Measurements from ENCODE around the gene CNTFR. TPM values are rescaled to one million over a fixed set of nuclear protein-coding genes. Genes with fewer than 3 reads are reported as not detected.

CNTFR gene
- total RNA-seq, 1 donor from 2014 or later: 4.7 TPM

DNA sequence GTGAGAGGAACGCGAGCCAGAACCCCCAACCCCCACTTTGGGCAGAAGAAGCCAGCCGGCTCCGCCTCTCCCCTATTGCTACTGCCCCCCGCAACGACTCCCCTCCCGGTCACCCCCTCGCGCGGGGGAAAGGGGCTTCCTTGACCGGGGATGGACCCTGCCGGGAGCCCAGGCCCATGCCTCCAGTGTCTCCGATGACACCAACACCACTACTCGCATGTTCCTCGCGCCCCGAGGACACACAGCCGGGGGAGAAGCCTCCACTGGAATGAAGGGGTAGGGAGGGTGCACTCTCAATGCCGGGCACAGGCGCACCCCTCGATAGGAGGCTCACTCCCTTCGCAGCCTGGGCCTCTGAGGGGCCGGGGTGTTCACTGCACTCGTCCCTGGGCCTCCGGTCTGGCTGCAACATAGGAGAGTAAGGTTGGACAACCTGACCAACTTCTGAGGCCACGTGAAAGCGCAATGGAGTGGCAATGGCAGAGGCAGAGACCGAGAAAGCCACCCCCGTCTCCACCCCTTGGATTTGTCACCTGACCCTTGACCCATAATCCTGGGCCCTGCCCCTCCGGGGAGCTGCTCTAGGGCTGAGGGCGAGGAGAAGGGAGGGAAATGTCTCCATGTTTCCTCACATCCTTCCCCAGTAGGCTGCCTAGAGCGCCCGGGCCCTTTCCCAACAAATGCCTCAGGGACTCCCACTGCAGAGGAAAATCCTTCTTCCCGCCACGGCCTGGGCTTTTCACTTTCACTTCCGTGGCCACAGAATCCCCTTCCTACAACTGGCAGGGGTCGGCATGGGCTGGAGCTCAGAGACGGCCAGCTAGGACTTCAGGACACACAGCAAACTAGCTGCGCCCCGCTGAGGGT lies 1.1 kb upstream of the CNTFR start:
- H3K4me1 ChIP-seq: peaks cover 6 to 42% of the 10 kb centered on the region in 2 donors
- peak overlapping the region; percentile 66 to 72 for H3K4me3 ChIP-seq
- intact Hi-C loops (cut with DNase I): loop anchor here (2.0 to 5.0 kb wide), 4 partner anchors 42 to 263 kb away; partner anchors contain the start of genes KIF24 and NUDT2
- DNase-seq (ENCODE audit: low spot score in 2 of 2): peak in 1 of 2 donors; percentile 71
- H3K27me3 ChIP-seq: peaks cover 12% of the 10 kb centered on the region
- H3K36me3 ChIP-seq: no peaks in the 10 kb centered on the region
- H3K9me3 ChIP-seq: no peaks in the 10 kb centered on the region
- TF ChIP-seq, protein P1, sequence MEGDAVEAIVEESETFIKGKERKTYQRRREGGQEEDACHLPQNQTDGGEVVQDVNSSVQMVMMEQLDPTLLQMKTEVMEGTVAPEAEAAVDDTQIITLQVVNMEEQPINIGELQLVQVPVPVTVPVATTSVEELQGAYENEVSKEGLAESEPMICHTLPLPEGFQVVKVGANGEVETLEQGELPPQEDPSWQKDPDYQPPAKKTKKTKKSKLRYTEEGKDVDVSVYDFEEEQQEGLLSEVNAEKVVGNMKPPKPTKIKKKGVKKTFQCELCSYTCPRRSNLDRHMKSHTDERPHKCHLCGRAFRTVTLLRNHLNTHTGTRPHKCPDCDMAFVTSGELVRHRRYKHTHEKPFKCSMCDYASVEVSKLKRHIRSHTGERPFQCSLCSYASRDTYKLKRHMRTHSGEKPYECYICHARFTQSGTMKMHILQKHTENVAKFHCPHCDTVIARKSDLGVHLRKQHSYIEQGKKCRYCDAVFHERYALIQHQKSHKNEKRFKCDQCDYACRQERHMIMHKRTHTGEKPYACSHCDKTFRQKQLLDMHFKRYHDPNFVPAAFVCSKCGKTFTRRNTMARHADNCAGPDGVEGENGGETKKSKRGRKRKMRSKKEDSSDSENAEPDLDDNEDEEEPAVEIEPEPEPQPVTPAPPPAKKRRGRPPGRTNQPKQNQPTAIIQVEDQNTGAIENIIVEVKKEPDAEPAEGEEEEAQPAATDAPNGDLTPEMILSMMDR (IDR thresholded peaks at IDR 0.05): no peak
- H3K27ac ChIP-seq: peak overlapping the region; percentile 26 to 39

DNA sequence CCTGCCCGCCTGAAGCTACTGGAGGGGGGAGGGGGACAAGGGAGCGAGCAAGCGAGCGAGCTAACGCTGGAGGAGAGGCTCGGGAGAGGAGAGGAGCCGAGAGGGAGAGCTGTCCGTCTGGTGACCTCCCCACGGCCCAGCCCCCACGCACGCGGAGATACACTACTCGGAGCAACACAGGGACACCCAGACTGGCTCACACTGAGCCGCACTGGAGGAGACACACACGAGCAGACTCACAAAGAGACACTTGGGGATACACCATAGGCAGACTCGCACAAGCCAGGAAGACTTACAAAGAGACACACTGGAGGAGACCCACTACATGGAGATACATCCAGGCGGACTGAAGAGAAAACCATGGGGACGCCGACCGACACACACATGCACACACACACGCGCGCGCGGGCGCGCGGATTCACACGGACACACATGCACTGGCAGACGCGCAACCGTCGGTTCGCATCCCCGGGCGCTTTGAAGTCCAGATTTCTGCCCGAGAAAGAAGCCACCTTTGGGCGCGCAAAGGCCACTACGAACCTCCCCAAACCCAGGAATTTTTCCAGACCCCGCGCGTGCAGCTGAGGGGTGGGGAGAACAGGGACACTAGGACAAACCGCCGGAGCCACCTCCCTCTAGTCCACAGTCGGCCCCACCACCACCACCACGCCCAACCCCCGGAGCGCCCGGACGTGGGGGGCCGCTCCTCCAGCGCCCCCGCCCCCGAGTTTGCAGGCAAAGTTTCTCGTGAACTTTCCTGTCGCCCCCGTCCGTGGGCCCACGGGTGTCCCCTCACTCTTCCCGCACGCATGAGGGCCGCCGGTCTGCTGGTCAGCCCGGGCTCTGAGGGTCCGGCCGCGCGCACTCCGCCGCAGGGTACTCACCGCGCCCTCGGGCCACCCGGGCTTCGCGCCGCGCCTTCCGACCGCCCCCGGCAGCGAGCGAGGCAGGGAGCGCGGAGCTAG lies 571 bp downstream of the CNTFR start:
- no peak overlapping the region for H3K27ac ChIP-seq
- TF ChIP-seq, protein P1 (IDR thresholded peaks at IDR 0.05): no peak
- intact Hi-C loops (cut with DNase I): loop anchor here (1.0 kb wide), 1 partner anchor 66 kb away; no protein-coding TSS in a partner anchor

DNA sequence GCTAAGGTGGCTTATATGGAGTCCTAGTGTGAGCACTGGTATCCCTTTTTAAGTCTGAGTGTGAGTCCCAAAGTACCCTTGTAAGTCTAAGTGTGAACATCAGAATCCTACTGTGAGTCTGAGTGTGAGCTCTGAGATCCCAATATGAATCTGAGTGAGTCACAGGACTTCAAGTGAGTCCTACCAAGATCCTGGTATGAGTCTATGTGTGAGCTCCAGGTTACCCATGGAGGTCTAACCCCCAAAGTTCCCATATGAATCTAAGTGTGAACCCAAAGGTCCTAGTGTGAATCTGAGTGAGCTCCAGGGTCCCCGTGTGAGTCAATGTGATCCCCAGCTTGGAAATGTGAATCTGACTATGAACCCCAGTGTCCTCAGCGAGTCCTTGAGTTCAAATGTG lies 2.3 kb downstream of the CNTFR start:
- no peak overlapping the region for H3K4me3 ChIP-seq
- H3K27me3 ChIP-seq: peaks cover 15% of the 10 kb centered on the region
- intact Hi-C loops (cut with DNase I): no loop called here

More for the DNA sequence above, 571 bp downstream of the CNTFR start:
- Histone ChIP-seq H3K4me3 (peak overlapping the region; percentile 66 to 72), H3K4me1 (peaks cover 6 to 39% of the 10 kb centered on the region in 2 donors), H3K9me3 (no peaks in the 10 kb centered on the region), H3K36me3 (no peaks in the 10 kb centered on the region), H3K27me3 (peaks cover 15% of the 10 kb centered on the region)
- no peak for DNase-seq (ENCODE audit: low spot score in 2 of 2)

DNA sequence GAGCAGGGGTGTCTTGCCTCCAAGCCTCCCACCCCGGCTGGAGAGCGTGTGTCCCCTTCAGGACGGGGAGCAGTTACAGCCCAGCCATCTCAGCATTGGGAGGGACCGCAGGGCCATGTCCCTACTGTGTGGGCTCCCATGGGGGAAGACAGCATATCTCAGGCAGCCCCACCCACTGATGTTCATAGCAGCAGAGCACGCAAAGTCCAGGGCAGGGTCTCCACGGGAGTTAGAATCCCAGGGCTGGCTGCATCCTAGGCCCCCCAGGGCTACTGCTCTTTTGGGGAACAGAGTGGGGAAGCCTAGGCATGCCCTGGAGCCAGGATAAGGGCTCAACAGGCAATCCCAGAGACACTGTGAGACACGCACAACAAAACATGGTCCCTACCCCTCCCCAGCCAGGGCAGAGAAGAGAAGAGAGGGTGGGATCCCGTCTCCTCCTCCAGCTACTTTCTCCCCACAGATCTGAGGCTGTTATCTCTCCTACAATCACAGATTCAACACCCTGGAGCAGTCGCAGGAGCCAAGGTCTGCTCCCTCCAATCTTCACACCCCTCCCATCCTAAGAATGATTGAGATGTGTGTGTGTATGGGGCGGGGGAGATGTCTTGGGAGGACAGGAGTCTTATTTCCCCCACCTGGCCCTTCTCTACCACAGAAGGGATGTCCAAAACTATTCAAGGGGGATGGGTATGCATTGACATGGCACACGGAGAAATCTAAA lies 3.4 kb downstream of the CNTFR start:
- Histone ChIP-seq H3K4me1 (peaks cover 0 to 16% of the 10 kb centered on the region in 2 donors), H3K36me3 (no peaks in the 10 kb centered on the region), H3K27me3 (peaks cover 15% of the 10 kb centered on the region), H3K27ac (no peak overlapping the region), H3K4me3 (no peak overlapping the region), H3K9me3 (no peaks in the 10 kb centered on the region)
- no peak for DNase-seq (ENCODE audit: low spot score in 2 of 2)
- TF ChIP-seq, protein P1 (IDR thresholded peaks at IDR 0.05): no peak
- intact Hi-C loops (cut with DNase I): no loop called here

More for the DNA sequence above, 2.3 kb downstream of the CNTFR start:
- Histone ChIP-seq H3K36me3 (no peaks in the 10 kb centered on the region), H3K4me1 (peaks cover 0 to 23% of the 10 kb centered on the region in 2 donors), H3K9me3 (no peaks in the 10 kb centered on the region), H3K27ac (no peak overlapping the region)
- TF ChIP-seq, protein P1 (IDR thresholded peaks at IDR 0.05): no peak
- DNase-seq (ENCODE audit: low spot score in 2 of 2): no peak

DNA sequence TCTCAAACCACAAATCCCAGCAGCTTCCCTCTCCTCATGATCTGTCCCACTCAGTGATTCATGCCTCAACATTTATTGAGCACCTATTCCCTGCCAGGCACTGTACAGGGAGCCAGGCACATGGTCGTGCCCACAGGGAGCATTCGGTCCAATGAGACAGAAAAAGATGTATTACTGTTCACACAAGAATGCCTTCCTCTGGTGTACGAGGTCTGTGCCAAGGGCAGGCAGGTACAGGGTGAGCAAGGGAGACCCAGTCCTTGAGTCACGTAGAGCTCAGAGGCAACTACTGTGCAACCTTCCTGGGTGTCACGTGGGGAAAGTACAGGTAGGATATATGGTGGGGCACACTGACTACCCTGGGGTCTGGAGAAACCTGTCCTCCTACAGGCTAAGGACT lies 4.6 kb downstream of the CNTFR start:
- DNase-seq (ENCODE audit: low spot score in 2 of 2): no peak
- intact Hi-C loops (cut with DNase I): no loop called here
- no peak overlapping the region for H3K4me3 ChIP-seq
- H3K36me3 ChIP-seq: no peaks in the 10 kb centered on the region
- TF ChIP-seq, protein P1 (IDR thresholded peaks at IDR 0.05): no peak
- H3K9me3 ChIP-seq: no peaks in the 10 kb centered on the region
- peaks cover 0 to 8% of the 10 kb centered on the region in 2 donors for H3K4me1 ChIP-seq
- peaks cover 15% of the 10 kb centered on the region for H3K27me3 ChIP-seq
- no peak overlapping the region for H3K27ac ChIP-seq
